Caco-2 (cell line): Measurements from ENCODE around the gene MAP1LC3A. TPM values are rescaled to one million over a fixed set of nuclear protein-coding genes. Genes with fewer than 3 reads are reported as not detected.

ENCODE experiments used
- BruUV-seq: library from RNA; stranded (reverse); fragments of 400-500 nt; replicated peaks from 2 replicates; lab custom pipeline; 2021; lab: Mats Ljungman, UMichigan
- CTCF ChIA-PET: fragments of 300-600 bp; sonication (Branson Sonifier 250); formaldehyde crosslinking; loops from one replicate; lab custom pipeline; 2022; ENCODE audit warnings: antibody characterized with exemption; lab: Charles Lee
- POLR2A ChIA-PET: fragments of 300-600 bp; sonication (Branson Sonifier 250); formaldehyde crosslinking; loops from one replicate; lab custom pipeline; 2022; ENCODE audit warnings: antibody characterized with exemption; lab: Charles Lee
- DNase-seq, 2 experiments: peaks; one replicate each; pipeline versions ENCODE4 v3.0.0 to v3.0.0-alpha.2; 2020 to 2022
- H3K27me3 ChIP-seq: replicated peaks from 2 replicates; pipeline ENCODE4 v1.6.0; 2011; ENCODE audit warnings: low read length; ENCODE audit not compliant: control insufficient read depth, insufficient read depth
- H3K36me3 ChIP-seq: 2 replicates; pipeline ENCODE4 v1.5.1; 2011; ENCODE audit warnings: low read length; ENCODE audit not compliant: control insufficient read depth, insufficient read depth
- H3K4me1 ChIP-seq: fragments of 250-450 bp; sonication (Bioruptor Pico); 2 replicates; pipeline ENCODE4 v1.5.1; 2020; ENCODE audit warnings: mild to moderate bottlenecking
- H3K4me3 ChIP-seq: 2 replicates; pipeline ENCODE4 v1.5.1; 2011; ENCODE audit warnings: low read depth, mild to moderate bottlenecking, control low read depth, low read length
- H3K9me3 ChIP-seq: fragments of 250-450 bp; sonication (Bioruptor Pico); 2 replicates; pipeline ENCODE4 v1.5.1; 2020; ENCODE audit warnings: mild to moderate bottlenecking, moderate library complexity
- H3K27ac Mint-ChIP-seq: one replicate; pipeline ENCODE4 v1.8.0; 2022; ENCODE audit warnings: mixed read lengths; ENCODE audit not compliant: unreplicated experiment
- H3K27me3 Mint-ChIP-seq: one replicate; pipeline ENCODE4 v1.8.0; 2022; ENCODE audit warnings: mixed read lengths; ENCODE audit not compliant: insufficient read depth, unreplicated experiment
- H3K36me3 Mint-ChIP-seq: one replicate; pipeline ENCODE4 v1.8.0; 2022; ENCODE audit warnings: mild to moderate bottlenecking, mixed read lengths; ENCODE audit not compliant: insufficient read depth, unreplicated experiment
- H3K4me1 Mint-ChIP-seq: one replicate; pipeline ENCODE4 v1.8.0; 2022; ENCODE audit warnings: low read depth, mixed read lengths; ENCODE audit not compliant: unreplicated experiment
- H3K4me3 Mint-ChIP-seq: one replicate; pipeline ENCODE4 v1.8.0; 2022; ENCODE audit warnings: mild to moderate bottlenecking, moderate library complexity, mixed read lengths; ENCODE audit not compliant: unreplicated experiment
- H3K9me3 Mint-ChIP-seq: one replicate; pipeline ENCODE4 v1.8.0; 2022; ENCODE audit warnings: mixed read lengths; ENCODE audit not compliant: unreplicated experiment
- CTCF ChIP-seq, 2 experiments: fragments of 200-600 bp in 1 of 2; IDR thresholded peaks; 1 replicate in 1 of 2; 2 replicates in 1 of 2; pipeline versions ENCODE4 v1.5.1 to v1.8.0; 2011 to 2022; ENCODE audit warnings: antibody characterized with exemption in 1 of 2, control low read depth in 1 of 2, inconsistent platforms in 1 of 2, low read depth in 1 of 2, low read length in 1 of 2, mild to moderate bottlenecking in 1 of 2, moderate library complexity in 1 of 2; ENCODE audit not compliant: insufficient read depth in 1 of 2, severe bottlenecking in 1 of 2, unreplicated experiment in 1 of 2
- intact Hi-C: fragments of 100-400 bp; cut with micrococcal nuclease; formaldehyde crosslinking; loops from one replicate; pipeline ENCODE4 v1.10.0; 2022; ENCODE audit not compliant: unreplicated experiment
- total RNA-seq: library from RNA; stranded (reverse); gene quantifications from 2 replicates; pipeline ENCODE4 v1.2.3, GENCODE V29; 2022

MAP1LC3A gene
- total RNA-seq, 1 experiment from 2014 or later, result 0.88 TPM

DNA sequence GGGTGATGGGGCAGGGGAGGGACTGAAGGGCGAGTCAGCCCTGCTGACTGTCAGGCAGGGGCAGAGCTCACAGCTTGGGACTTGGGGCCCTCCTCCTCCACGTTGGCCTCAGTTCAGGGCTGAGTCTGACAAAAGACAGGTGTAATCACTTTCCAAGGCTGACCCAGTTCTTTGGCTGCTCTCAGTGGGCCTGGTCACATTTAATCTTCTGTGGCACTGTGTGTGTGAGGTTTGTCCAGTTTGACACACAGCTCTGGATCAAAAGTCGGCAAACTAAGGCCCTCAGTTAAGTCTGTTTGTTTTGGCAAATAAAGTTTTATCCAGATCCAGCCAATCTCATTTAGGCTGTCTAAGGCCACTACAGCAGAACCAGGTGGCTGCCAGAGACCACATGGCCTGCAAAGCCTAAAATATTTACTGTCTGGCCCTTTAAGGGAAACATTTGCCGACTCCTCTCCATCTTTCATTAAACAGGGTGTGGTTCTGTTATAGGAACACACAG, 5.1 kb upstream of the MAP1LC3A start:
- TF ChIP-seq CTCF (IDR thresholded peaks at IDR 0.05; ENCODE audit: insufficient read depth in 1 of 2, low read depth in 1 of 2, low read length in 1 of 2, severe bottlenecking in 1 of 2, unreplicated experiment in 1 of 2), result no peak
- intact Hi-C loops, result no loop called here
- Histone ChIP-seq H3K36me3 (no peaks in the 10 kb centered on the region), H3K4me1 (no peaks in the 10 kb centered on the region), H3K9me3 (no peaks in the 10 kb centered on the region), H3K27me3 (no peaks in the 10 kb centered on the region), H3K4me3 (no peak overlapping the region)
- H3K4me1 Mint-ChIP-seq, result no peaks in the 10 kb centered on the region
- no peak overlapping the region for H3K4me3 Mint-ChIP-seq
- no peaks in the 10 kb centered on the region for H3K27me3 Mint-ChIP-seq
- no TSS peak for BruUV-seq
- CTCF ChIA-PET, result no interaction called here
- peaks cover 15% of the 10 kb centered on the region for H3K36me3 Mint-ChIP-seq
- no peaks in the 10 kb centered on the region for H3K9me3 Mint-ChIP-seq
- POLR2A ChIA-PET, result interaction anchor here (0.6 kb wide), 1 partner anchor 151 kb away, joined by 6 read pairs; the partner anchor contains the start of gene TP53INP2
- no peak overlapping the region for H3K27ac Mint-ChIP-seq
- DNase-seq, result no peak

- TF ChIP-seq CTCF (IDR thresholded peaks at IDR 0.05; ENCODE audit: insufficient read depth in 1 of 2, low read depth in 1 of 2, low read length in 1 of 2, severe bottlenecking in 1 of 2, unreplicated experiment in 1 of 2), result no peak
- BruUV-seq, result no TSS peak
- no peaks in the 10 kb centered on the region for H3K9me3 ChIP-seq
- no peak for DNase-seq
- no peaks in the 10 kb centered on the region for H3K36me3 ChIP-seq
- no peaks in the 10 kb centered on the region for H3K4me1 ChIP-seq
- ChIA-PET POLR2A (no interaction called here), CTCF (interaction anchor here (1.1 kb wide), 1 partner anchor 368 kb away, joined by 3 read pairs; no protein-coding TSS in a partner anchor)
- no peak overlapping the region for H3K4me3 ChIP-seq
- no peaks in the 10 kb centered on the region for H3K4me1 Mint-ChIP-seq
- no peaks in the 10 kb centered on the region for H3K27me3 ChIP-seq
- no peaks in the 10 kb centered on the region for H3K9me3 Mint-ChIP-seq
- intact Hi-C loops, result no loop called here
- H3K27me3 Mint-ChIP-seq, result no peaks in the 10 kb centered on the region
- no peak overlapping the region for H3K27ac Mint-ChIP-seq
- no peak overlapping the region for H3K4me3 Mint-ChIP-seq
- peaks cover 5% of the 10 kb centered on the region for H3K36me3 Mint-ChIP-seq
Measured at GRCh38 chr20:34557936-34558319, 590 bp upstream of the MAP1LC3A start.

- no peaks in the 10 kb centered on the region for H3K27me3 ChIP-seq
- intact Hi-C loops, result no loop called here
- no peaks in the 10 kb centered on the region for H3K27me3 Mint-ChIP-seq
- H3K36me3 ChIP-seq, result no peaks in the 10 kb centered on the region
- H3K27ac Mint-ChIP-seq, result no peak overlapping the region
- no peaks in the 10 kb centered on the region for H3K4me1 ChIP-seq
- no peak for TF ChIP-seq CTCF (IDR thresholded peaks at IDR 0.05; ENCODE audit: insufficient read depth in 1 of 2, low read depth in 1 of 2, low read length in 1 of 2, severe bottlenecking in 1 of 2, unreplicated experiment in 1 of 2)
- DNase-seq, result no peak
- no peaks in the 10 kb centered on the region for H3K9me3 ChIP-seq
- H3K9me3 Mint-ChIP-seq, result no peaks in the 10 kb centered on the region
- no TSS peak for BruUV-seq
- no peaks in the 10 kb centered on the region for H3K4me1 Mint-ChIP-seq
- ChIA-PET POLR2A (no interaction called here), CTCF (interaction anchor here (0.5 kb wide), 1 partner anchor 140 kb away, joined by 12 read pairs; no protein-coding TSS in a partner anchor)
- peaks cover 5% of the 10 kb centered on the region for H3K36me3 Mint-ChIP-seq
- no peak overlapping the region for H3K4me3 ChIP-seq
- H3K4me3 Mint-ChIP-seq, result no peak overlapping the region
Measured at GRCh38 chr20:34559311-34560140, 1.0 kb downstream of the MAP1LC3A start.
